DMS53 treated with DMSO at 0.1 percent for 48 hours (cell line): ENCODE data around the gene COX8C.
"Not testable (repeated sequence)": the region's sequence is repeated elsewhere in the genome, so short reads cannot be mapped to it uniquely, and the experiment has no call there.

Source experiments
- DNase-seq: peaks from one replicate; lab custom pipeline; 2025; ENCODE audit not compliant: unreplicated experiment; lab: John Stamatoyannopoulos, UW

COX8C gene

DNA sequence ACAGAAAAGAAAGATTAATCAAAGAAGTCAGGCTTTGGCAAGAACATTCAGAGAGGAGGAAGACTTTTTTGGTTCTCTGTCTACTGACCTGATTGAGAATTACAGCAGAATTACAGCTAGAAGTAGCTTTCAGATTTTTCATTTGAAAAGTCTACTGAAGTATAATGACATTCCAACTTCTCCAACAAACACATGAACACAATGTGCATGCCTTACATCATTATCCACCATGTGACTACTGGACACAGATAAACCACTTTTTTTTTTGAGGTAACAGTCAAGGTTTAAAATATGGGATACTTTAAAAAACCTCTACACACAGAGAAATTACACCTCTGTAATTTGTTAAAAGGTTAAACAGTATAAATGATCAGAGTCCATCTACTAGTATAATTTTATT, 26.5 kb upstream of the COX8C start:
- DNase-seq: no peak

- DNase-seq: no peak
These were observed 23.9 kb upstream of the COX8C start for GRCh38 chr14:93322929-93323599.

DNA sequence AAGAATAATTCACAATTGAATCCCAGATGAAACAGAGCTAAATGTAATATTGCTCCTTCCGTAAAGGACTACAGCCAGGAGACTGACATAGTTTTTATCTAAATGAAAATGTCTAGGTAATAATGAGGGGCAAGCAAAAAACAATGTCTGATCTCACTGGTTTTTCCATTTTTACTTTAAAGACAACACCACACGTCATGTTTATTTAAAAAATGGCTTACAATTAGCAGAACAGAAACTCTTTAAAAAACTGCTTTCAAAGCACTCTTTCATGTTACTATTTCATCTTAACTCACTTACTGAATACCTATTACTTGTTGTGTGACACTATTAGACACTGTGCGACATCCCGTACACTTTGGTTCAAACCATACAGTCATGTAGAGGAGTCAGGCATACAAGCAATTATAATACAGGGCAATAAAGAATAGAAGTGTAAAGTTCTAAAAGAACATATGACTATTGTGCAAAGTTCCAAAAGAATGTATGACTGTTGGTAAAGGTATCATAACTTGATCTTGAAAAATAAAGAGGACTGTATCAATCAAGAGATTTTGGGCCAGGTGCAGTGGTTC, 23.3 kb upstream of the COX8C start:
- DNase-seq: no peak

- DNase-seq: no peak
These were observed 20.8 kb upstream of the COX8C start for GRCh38 chr14:93326196-93326595.

DNA sequence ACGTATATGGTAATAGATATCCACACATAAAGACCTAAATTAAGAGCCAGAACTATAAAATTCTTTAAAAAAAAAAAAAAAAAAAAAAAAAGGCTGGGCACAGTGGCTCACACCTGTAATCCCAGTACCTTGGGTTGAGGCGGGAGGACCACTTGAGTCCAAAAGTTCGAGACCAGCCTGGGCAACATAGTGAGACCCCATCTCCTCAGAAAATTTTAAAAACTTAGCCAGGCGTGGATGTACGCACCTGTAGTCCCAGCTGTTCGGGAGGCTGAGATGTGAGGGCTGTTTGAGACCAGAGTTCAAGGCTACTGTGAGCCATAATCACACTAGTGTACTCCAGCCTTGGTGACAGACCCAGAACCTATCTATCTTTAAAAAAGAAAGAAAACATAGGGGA, 18.4 kb upstream of the COX8C start:
- DNase-seq: no peak

DNA sequence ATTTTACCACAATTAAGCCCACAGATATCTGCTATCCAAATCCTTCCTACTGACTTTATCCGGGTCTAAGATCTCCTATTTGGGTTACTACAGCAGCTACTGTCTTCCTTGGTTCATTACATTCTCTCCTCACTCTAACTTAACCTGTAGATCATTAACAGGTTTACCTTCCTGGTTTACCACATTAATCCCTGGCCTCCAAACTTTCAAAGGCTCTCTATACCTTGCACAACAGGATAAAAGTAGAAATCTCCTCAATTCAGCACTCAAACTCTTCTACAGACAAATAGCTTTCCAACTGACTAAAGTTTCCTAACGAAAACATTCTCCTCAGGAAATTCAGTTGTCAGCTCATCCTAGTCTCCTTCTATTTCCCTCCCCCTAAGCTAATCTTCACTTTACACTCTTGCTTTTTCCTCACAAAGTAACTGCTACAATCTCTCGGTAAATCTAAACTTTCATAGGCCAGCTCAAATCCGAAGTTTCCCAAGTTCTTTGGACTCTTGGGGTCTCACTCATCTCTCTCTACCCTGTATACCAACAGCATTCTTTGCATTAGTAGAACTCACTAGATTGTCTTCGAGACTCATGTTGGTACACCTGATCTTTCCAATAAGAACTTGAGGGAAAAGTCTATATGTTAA, 16.9 kb upstream of the COX8C start:
- DNase-seq: no peak

GRCh38 chr14:93330609-93331000, 16.4 kb upstream of the COX8C start:
- DNase-seq: no peak

GRCh38 chr14:93331002-93331727, 15.8 kb upstream of the COX8C start:
- no peak for DNase-seq

- no peak for DNase-seq
These were observed 15.1 kb upstream of the COX8C start for GRCh38 chr14:93331728-93332396.

GRCh38 chr14:93332397-93332852, 14.6 kb upstream of the COX8C start:
- no peak for DNase-seq

GRCh38 chr14:93332853-93333630, 13.9 kb upstream of the COX8C start, which contains the start of gene BTBD7:
Gene BTBD7 (minus strand): TSS chr14:93333036. CDS start chr14:93296051, 36,985 bp downstream.
- peak; percentile 77 for DNase-seq

- DNase-seq: no peak
These were observed 13.3 kb upstream of the COX8C start for GRCh38 chr14:93333631-93334103.

- DNase-seq: no peak
These were observed 9.7 kb upstream of the COX8C start for GRCh38 chr14:93337143-93337753.

DNA sequence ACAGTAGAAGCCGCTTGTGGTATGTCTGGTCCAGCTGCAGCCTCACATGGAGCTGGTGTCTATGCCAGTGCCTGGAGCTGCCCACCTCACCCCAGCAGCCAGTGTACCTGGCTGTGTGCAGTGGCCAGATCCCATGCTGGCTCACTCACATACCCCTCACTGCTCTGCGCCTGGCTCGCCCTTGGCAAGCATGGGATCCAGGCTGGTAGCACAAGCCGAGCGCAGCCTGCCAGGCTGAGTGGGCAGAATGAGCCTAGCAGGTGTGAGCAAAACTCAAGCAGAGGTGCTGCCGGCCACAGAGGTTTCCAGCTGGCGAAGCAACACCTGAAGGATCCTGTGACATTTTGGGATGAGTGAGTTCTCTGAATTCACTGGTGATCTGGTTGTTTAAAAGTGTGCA, 9.1 kb upstream of the COX8C start:
- no peak for DNase-seq

DNA sequence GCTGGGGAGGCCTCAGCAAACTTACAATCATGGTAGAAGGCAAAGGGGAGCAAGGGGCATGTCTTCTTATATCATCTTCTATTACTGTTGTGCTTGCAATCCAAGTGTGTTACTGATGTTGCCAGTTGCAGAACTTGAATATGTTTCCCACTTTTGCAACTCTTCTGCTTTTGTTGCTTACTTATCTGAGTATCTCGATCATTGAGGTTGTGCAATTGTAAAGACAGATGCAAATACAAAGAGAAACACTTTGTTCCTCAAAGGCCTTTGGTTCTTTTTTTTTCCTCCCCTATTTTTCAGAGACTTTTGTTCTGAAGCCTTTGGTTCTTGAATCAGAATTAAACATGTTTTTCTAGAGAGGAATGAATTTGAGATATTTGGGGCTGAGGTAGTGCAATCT, 3.7 kb upstream of the COX8C start:
- no peak for DNase-seq

GRCh38 chr14:93343797-93344196, 3.2 kb upstream of the COX8C start:
- no peak for DNase-seq

DNA sequence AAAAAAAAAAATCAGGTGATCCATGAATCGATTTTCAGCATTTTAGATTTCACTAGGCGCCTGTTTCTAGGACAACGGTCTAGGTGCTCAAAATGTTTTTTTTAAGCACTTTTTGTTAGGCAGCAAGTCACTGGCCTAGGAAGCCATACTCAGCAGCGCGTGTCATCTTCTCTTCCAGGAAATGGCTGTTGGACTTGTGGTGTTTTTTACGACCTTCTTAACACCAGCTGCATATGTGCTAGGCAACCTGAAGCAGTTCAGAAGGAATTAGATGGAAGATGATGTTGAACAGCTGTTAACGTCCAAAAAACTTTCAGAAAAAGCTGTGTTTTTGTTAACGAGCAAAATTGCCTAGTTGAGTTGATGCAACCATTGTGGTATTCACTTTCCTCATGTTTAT, 868 bp downstream of the COX8C start:
- DNase-seq: no peak

DNA sequence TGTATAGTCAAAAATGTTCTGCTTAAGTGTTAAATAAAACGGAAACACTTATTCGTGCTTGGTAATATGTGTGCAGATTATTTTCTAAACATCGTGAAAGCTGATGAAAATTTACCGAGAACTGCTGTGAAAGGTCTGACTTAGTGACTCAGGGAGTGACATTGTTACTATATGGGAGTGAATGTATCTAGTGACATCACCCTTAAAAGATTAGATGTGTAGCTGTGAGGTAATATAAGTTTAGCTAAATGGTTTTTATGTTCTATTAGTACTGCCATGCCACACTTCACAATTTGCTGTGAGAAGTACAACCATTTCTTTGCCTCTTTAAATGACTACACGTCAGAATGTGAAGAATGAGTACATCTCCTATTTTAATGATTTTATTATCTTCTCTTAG, 1.3 kb downstream of the COX8C start:
- no peak for DNase-seq

DNA sequence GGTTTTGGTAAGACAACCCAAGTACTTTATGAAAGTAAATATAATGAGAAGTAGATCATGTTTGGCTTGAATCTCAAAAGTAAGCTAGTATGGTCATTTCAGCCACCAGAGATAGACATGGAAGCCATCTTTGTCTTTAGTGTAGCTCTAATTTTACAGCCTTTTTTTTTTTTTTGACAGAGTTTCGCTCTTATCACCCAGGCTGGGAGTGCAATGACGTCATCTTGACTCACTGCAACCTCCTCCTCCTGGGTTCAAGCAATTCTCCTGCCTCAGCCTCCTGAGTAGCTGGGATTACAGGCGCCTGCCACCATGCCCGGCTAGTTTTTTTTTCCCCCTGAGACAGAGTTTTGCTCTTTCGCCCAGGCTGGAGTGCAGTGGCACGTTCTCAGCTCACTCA, 7.9 kb downstream of the COX8C start:
- DNase-seq: not testable (repeated sequence)
